Ovary (tissue), 1 donor: Measurements from ENCODE around the gene DDX25.

Experiments used
- EP300 ChIP-seq: sonication (generic); formaldehyde crosslinking; IDR thresholded peaks from one replicate; pipeline ENCODE4 v1.6.1; 2017; ENCODE audit warnings: antibody characterized with exemption
- POLR2A ChIP-seq: fragments of 450-650 bp; IDR thresholded peaks from one replicate; pipeline ENCODE4 v1.6.1; 2017; ENCODE audit warnings: antibody characterized with exemption, mild to moderate bottlenecking, moderate library complexity

GRCh38 chr11:125954945-125955640 lies 50.8 kb downstream of the DDX25 start:
- TF ChIP-seq POLR2A (no peak), EP300 (no peak)
